GM18502 (cell line): ENCODE measurements around the gene MISP3.

ENCODE experiments used
- ATAC-seq: cut with Tn5 transposase; IDR thresholded peaks from one replicate; pipeline ENCODE4 v1.9.1; 2021; ENCODE audit warnings: mild to moderate bottlenecking; ENCODE audit not compliant: unreplicated experiment, poor library complexity

Gene MISP3

DNA sequence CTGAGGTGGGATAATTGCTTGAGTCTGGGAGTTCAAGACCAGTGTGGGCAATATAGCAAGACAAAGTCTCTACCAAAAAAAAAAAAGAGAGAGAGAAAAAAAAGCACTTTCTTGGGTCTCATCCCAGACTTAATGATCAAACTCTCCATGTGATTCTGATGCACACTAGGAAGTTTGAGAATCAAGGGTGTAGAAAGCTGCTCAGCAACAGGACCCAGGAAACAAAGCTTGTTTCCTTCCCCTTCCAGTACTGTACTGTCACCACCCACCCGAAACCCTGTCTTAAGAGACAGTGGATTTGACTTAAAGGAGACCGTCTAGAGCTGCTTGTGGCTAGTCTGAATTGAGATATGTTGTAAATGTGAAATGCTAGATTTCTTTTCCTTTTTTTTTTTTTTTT lies 5.8 kb downstream of the MISP3 start:
- ATAC-seq, result no peak

DNA sequence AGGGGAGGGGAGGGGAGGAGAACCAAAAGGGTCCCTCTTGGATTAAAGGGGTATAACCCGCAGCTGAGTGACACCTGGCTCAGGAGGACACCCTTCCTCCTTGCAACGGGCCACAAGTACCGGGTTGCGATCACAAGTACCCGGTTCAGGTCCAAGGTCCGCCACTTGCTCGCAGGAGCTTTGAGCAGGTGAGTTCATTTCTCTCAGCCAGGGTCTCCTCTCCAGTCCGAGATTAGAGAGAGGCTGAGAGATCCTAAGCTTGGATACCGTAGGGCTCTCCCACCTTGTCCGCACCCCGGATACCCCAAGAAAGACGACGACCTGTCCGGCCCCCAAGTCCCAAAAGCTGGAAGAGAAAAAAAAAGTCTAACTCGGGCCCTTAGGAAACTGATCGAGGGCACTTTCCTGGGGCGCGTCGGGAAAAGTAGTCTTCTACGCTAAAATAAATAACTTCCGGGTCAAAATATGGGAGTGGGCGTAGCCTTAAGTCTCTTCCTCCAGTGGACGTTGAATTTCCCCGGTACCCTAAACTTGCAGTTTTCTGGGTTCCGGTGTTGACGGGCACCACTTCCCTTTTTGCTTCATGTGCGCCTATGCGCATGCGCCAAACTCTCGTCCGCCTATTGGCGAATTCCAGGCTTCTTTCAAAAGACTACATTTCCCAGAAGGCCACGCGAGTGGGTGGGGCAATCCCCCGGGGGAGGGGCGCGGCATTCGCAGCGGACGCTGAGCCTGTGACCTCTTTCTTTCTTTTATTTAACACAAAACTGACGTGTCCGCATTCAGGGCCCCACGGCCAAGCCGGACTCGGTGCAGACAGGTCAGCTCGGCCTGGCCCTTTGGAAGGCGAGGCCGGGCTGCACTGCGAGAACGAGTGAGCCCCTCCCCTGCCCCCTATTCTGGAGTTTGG lies 8.6 kb downstream of the MISP3 start:
- peak; percentile 80 for ATAC-seq

- ATAC-seq, result peak; percentile 5
Measured at GRCh38 chr19:14081797-14082674, 9.4 kb downstream of the MISP3 start.

DNA sequence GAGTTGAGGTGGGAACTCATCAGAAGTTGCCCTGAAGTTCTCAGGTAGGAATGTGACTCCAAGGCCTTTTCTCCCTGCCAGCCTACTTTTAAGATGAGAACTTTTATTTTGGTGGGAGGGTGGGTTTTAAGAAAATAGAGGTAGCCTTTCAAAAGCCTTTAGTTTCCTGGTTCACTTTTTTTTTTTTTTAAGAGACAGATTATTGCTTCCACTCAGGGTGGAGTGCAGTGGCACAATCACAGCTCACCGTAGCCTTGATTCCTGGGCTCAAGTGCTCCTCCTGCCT lies 10.0 kb downstream of the MISP3 start:
- ATAC-seq, result no peak

DNA sequence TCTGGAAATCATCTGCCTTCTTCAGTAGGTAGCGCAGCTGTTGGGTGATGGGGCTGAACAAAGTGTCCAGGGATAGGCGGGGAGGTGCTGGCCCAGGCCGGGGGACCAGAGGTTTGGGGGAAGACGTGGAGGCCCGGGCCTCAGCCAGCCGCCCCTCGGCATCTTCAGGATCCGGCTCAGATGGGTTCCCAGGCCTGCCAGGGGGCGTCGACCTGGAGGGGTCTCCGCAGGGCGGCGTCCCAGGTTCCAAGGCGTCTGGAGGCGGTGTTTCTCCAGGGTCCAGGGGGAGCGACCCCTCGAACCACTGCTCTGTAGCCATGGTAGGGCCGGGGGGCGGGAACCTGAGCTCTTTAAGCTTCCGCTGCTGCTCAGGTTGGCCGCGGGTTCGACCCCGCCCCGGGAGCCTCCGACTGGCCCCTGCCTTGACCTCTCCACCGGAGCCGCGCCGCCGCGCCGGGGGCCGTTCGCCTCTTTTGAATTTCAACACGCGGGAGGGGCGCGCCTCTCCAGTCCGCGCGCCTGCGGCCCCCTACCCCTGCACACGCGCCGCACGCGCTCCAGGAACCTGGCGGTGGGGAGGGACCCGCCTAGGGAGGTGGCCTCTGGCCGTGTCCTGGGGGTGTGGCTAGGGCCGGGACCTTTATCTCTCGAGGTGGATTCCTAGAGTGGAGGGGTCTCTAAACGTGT lies 12.9 kb downstream of the MISP3 start, which contains the start of gene C19orf67:
Gene C19orf67, minus strand, starts transcription at position 475 of the 687 bp plus-strand sequence. Its CDS starts 156 bp downstream, at position 319.
- no peak for ATAC-seq

DNA sequence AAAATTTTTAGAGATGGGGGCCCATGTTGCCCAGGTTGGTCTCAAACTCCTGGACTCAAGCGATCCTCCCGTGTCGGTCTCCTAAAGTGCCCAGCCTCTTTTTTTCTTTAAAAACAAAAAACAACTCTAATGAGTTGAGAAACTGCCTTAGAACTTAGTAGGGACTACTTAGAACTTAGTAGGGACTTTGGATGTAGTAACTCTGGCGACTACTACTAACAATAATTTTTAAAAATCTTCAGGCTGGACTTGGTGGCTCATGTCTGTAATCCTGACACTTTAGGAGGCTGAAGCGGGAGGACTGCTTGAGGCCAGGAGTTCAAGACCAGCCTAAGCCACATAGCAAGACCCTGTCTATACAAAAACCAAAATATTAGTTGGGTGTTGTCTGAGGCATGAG lies 13.5 kb downstream of the MISP3 start:
- no peak for ATAC-seq

DNA sequence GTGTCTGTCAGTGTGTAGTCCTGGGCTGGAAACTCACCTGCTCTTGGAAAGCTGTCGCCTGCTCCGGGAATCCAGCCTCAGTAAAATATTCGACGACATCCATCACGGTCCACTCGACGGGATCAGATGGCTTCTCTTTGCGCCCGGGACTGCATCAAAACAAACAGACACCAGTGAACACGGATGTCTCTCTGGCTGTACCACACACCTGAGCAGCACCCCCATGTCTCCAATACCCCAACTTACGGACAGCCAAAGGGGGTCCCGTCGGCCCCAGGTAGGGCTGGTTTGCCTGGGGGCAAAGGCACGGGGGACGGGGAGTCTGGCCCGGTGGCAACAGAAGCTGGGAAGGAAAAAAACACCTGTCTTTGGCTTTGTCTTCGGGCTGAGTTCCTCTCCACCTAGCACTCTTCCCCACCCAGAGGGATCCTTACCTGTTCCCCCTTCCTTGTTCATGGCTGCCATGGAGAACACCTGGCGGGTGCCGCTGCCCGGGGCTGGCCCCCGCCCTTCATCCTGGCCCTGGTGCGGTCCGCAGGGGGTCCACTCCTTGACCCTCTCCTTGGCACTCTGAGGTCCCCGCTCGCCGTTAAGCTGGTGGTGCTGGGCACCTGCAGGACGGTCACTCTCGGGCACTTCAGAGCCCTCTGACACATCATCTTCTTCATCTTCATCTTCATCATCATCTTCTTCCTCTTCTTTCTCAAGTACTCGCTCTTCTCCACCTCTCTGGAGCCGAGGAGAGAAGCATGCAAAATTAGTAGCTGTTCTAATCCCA lies 16.2 kb downstream of the MISP3 start:
- no peak for ATAC-seq

GRCh38 chr19:14089412-14089661 lies 16.8 kb downstream of the MISP3 start:
- ATAC-seq, result no peak

- ATAC-seq, result no peak
Measured at GRCh38 chr19:14089662-14090508, 17.3 kb downstream of the MISP3 start.

- ATAC-seq, result peak; percentile 35
Measured at GRCh38 chr19:14090509-14091080, 18.0 kb downstream of the MISP3 start, which contains the start of gene SAMD1. Gene SAMD1, minus strand, starts transcription at chr19:14090751.

- peak; percentile 59 for ATAC-seq
Measured at GRCh38 chr19:14091081-14091812, 18.7 kb downstream of the MISP3 start.

DNA sequence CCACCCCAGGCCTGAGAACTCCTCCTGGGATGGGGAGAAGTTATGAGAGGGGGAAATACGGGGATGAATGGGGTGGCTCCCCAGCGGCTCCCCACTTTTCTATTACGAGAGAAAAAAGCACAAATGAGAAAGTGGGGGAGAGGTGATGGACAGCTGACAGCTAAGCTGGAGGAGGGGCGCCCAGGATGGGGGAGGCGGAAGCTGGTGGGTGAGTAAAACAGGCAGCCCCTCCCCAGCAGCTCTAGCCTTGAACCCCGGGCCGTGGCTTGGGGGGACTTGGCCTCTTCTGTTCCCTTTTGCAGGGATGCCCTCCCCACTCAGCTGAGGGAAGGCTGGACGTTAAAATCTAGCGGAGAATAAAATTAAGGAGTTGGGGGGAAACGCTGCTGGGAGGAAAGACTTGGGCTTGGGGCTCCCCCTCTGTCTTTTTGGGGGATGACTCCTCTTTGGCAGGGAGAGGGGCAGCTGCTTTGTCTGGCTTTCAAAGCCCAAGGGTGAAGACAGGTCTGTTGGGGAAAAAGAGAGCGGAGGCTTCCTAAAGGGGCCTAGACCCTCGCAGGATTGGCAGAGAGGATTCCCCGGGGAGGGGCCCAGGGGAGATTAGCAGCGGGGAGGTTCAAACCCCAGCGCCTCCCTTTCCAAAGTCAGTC lies 19.4 kb downstream of the MISP3 start:
- ATAC-seq, result peak; percentile 15

- no peak for ATAC-seq
Measured at GRCh38 chr19:14093117-14093823, 20.7 kb downstream of the MISP3 start.

- no peak for ATAC-seq
Measured at GRCh38 chr19:14094854-14095253, 22.3 kb downstream of the MISP3 start.

GRCh38 chr19:14096272-14096992 lies 23.8 kb downstream of the MISP3 start:
- no peak for ATAC-seq

DNA sequence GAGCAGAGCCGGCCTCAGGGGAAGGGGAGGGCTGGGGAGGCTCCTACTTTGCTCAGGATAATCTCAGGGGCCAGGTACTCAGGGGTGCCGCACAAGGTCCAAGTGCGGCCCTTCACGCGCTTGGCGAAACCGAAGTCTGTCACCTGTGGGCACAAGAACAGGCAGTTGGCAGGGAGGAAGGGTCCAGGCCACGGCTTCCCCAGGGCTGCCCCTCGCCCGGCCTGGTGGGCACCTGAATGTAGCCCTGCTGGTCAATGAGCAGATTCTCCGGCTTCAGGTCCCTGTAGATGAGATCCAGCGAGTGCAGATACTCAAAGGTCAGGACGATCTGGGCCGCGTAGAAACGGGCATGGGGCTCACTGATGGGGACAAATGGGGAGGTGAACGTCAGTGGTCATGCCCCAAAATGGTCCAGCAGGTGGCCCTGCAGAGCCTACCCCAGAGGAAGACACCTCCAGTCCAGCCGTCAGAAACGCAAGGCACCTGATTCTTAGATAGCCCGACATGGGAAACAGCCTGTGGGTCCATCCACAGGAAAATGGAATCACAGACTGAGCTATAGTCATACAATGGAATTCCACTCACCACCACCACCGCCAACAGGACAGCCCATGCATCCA lies 25.1 kb downstream of the MISP3 start:
- no peak for ATAC-seq
